GM12891 (cell line): ENCODE measurements around the gene RAB3A.
"Not testable (repeated sequence)": the region's sequence is repeated elsewhere in the genome, so short reads cannot be mapped to it uniquely, and the experiment has no call there.

Experiments used
- POLR2A ChIP-seq: IDR thresholded peaks from 2 replicates; pipeline ENCODE4 v1.6.1; 2011; ENCODE audit warnings: low read depth, low read length, control low read depth
- POLR2AphosphoS5 ChIP-seq: IDR thresholded peaks from 2 replicates; pipeline ENCODE4 v1.6.1; 2011; ENCODE audit warnings: low read depth, low read length, control low read depth
- TAF1 ChIP-seq: IDR thresholded peaks from 2 replicates; pipeline ENCODE4 v1.6.1; 2011; ENCODE audit warnings: low read depth, low read length, control low read depth

GRCh38 chr19:18159059-18159616 lies 44.7 kb downstream of the RAB3A start:
- TF ChIP-seq POLR2AphosphoS5, POLR2A, TAF1: not testable (repeated sequence)
